ENCODE data around the gene ATG16L1. TPM values are rescaled to one million over a fixed set of nuclear protein-coding genes. Genes with fewer than 3 reads are reported as not detected.

ATG16L1 gene
- total RNA-seq, 1 experiment from 2014 or later = 42.0 TPM

GRCh38 chr2:233234996-233235395 lies 16.5 kb upstream of the ATG16L1 start:
- no peak overlapping the region for H3T11ph ChIP-seq (ENCODE audit: low read length)
- no peak for TF ChIP-seq CTCF (conservative IDR thresholded peaks at IDR 0.05)
- no peaks in the 10 kb centered on the region for H3K4me1 Mint-ChIP-seq

More at GRCh38 chr2:233234996-233235395, 16.5 kb upstream of the ATG16L1 start:
- no peaks in the 10 kb centered on the region for H3K79me1 ChIP-seq (ENCODE audit: insufficient read depth, low read depth, low read length, poor library complexity, severe bottlenecking)
- no peak overlapping the region for H3K56ac ChIP-seq (ENCODE audit: insufficient read length, low read depth, low read length)
- H3K79me2 ChIP-seq (ENCODE audit: insufficient read depth, low read length) = no peaks in the 10 kb centered on the region
- H2BK5ac ChIP-seq (ENCODE audit: insufficient read length, low read length) = no peak overlapping the region
- no peak overlapping the region for H4K91ac ChIP-seq (ENCODE audit: insufficient read length, low read depth, low read length)
- H3K14ac ChIP-seq (ENCODE audit: insufficient read depth, low read length) = no peak overlapping the region
- no peaks in the 10 kb centered on the region for H3K9me3 ChIP-seq (ENCODE audit: control insufficient read depth, low read depth, low read length)
- no peak overlapping the region for H4K5ac ChIP-seq (ENCODE audit: insufficient read length, low read depth, low read length)
- no peak overlapping the region for H3K23ac ChIP-seq (ENCODE audit: insufficient read length, low read depth, low read length)
- H3K4ac ChIP-seq (ENCODE audit: low read depth, low read length) = no peak overlapping the region
- no peak overlapping the region for H2BK120ac ChIP-seq (ENCODE audit: low read depth, low read length, poor library complexity, severe bottlenecking)
- no peak overlapping the region for H2BK12ac ChIP-seq (ENCODE audit: insufficient read length, low read depth, low read length)
- H3K18ac ChIP-seq (ENCODE audit: insufficient read length, low read depth, low read length) = no peak overlapping the region
- H2AFZ ChIP-seq (ENCODE audit: low read length) = no peak overlapping the region
- Mint-ChIP-seq H3K27me3 (ENCODE audit: low read depth) (0 out of 2 replicates have a peak, but pooled peaks cover 1% of the 10 kb centered on the region), H3K27ac (no peak overlapping the region), H3K9me3 (0 out of 5 replicates have a peak, but pooled peaks cover 0 to 2% of the 10 kb centered on the region in 2 experiments), H3K4me3 (no peak overlapping the region), H3K36me3 (ENCODE audit: insufficient read depth in 1 of 3, low read depth in 3 of 3) (no peaks in the 10 kb centered on the region)
- DNase-seq = no peak
- H2BK15ac ChIP-seq (ENCODE audit: low read depth, low read length) = no peak overlapping the region
- no peak overlapping the region for H2BK20ac ChIP-seq (ENCODE audit: low read depth, low read length, poor library complexity, severe bottlenecking)
- H3K4me1 ChIP-seq (ENCODE audit: insufficient read depth, low read length) = no peaks in the 10 kb centered on the region
- H3K27me3 ChIP-seq (ENCODE audit: insufficient read depth, low read length) = no peaks in the 10 kb centered on the region
- no peak overlapping the region for H4K8ac ChIP-seq (replicated peaks; ENCODE audit: insufficient read length, low read depth, low read length)
- H3K9ac ChIP-seq (ENCODE audit: extremely low read depth, insufficient read length, low read length) = no peak overlapping the region
- no peak overlapping the region for H2AK5ac ChIP-seq (ENCODE audit: insufficient read length, low read length)
- no peaks in the 10 kb centered on the region for H3K23me2 ChIP-seq (ENCODE audit: insufficient read length, low read depth, low read length, poor library complexity, severe bottlenecking)
- no peak overlapping the region for H3K27ac ChIP-seq (ENCODE audit: insufficient read length, low read depth, low read length)
- no CpG with 5 or more reads among the region's 3 CpGs for WGBS (ENCODE audit: extremely low coverage, insufficient read length, low lambda C conversion rate)
- no peak overlapping the region for H3K4me2 ChIP-seq (ENCODE audit: insufficient read depth, insufficient read length, low read length)
- no peaks in the 10 kb centered on the region for H4K20me1 ChIP-seq (ENCODE audit: control insufficient read depth, insufficient read depth, insufficient read length)

All from H9 (cell line).